Osteoblast (primary cell): ENCODE data around the gene MBD3L2B. TPM values are rescaled to one million over a fixed set of nuclear protein-coding genes. Genes with fewer than 3 reads are reported as not detected.
"Not testable (repeated sequence)": the region's sequence is repeated elsewhere in the genome, so short reads cannot be mapped to it uniquely, and the experiment has no call there.

Source experiments
- DNase-seq: peaks from one replicate; pipeline ENCODE4 v3.0.0; 2011; ENCODE audit warnings: low spot score, mixed read lengths; ENCODE audit not compliant: insufficient read length; ENCODE audit errors: missing footprints
- H2AFZ ChIP-seq: 2 replicates; pipeline ENCODE4 v1.6.0; 2011; ENCODE audit warnings: mild to moderate bottlenecking, low read length
- H3K27ac ChIP-seq: 2 replicates; pipeline ENCODE4 v1.5.1; 2011; ENCODE audit warnings: mild to moderate bottlenecking, low read depth, low read length, moderate library complexity
- H3K27me3 ChIP-seq: 2 replicates; pipeline ENCODE4 v1.6.0; 2012; ENCODE audit warnings: mild to moderate bottlenecking, control low read depth, inconsistent platforms, low read length, moderate library complexity; ENCODE audit not compliant: insufficient read depth
- H3K36me3 ChIP-seq: 2 replicates; pipeline ENCODE4 v1.5.1; 2011; ENCODE audit warnings: mild to moderate bottlenecking, low read length, control low read depth, moderate library complexity; ENCODE audit not compliant: insufficient read depth
- H3K4me1 ChIP-seq: 2 replicates; pipeline ENCODE4 v1.5.1; 2011; ENCODE audit warnings: mild to moderate bottlenecking, low read length, control low read depth, moderate library complexity; ENCODE audit not compliant: insufficient read depth
- H3K4me2 ChIP-seq: 2 replicates; pipeline ENCODE4 v1.6.0; 2011; ENCODE audit warnings: mild to moderate bottlenecking, low read length; ENCODE audit not compliant: insufficient read depth
- H3K4me3 ChIP-seq: fragments of 200-600 bp; sonication (generic); 3 replicates; pipeline ENCODE4 v1.5.1; 2012; ENCODE audit warnings: mild to moderate bottlenecking, low read length, inconsistent platforms; ENCODE audit not compliant: insufficient read depth
- H3K79me2 ChIP-seq: 2 replicates; pipeline ENCODE4 v1.6.0; 2012; ENCODE audit warnings: mild to moderate bottlenecking, low read length, control low read depth, inconsistent platforms; ENCODE audit not compliant: insufficient read depth
- H3K9me3 ChIP-seq: 2 replicates; pipeline ENCODE4 v1.5.1; 2011; ENCODE audit warnings: low read depth, low read length, control low read depth
- H4K20me1 ChIP-seq: 2 replicates; pipeline ENCODE4 v1.6.0; 2012; ENCODE audit warnings: mild to moderate bottlenecking, low read length, control low read depth; ENCODE audit not compliant: insufficient read depth
- total RNA-seq: library from RNA; depleted of rRNA; stranded (reverse); fragments of >200 nt; gene quantifications from 2 replicates; pipeline ENCODE4 v1.2.3, GENCODE V29; 2012

Gene MBD3L2B
- total RNA-seq, 1 donor: not detected

GRCh38 chr19:7056371-7056770, 35.1 kb upstream of the MBD3L2B start:
- H3K4me1 ChIP-seq, H3K9me3 ChIP-seq, DNase-seq, H3K27me3 ChIP-seq, H3K36me3 ChIP-seq, H4K20me1 ChIP-seq, H3K27ac ChIP-seq, H3K4me3 ChIP-seq, H3K4me2 ChIP-seq, H2AFZ ChIP-seq, H3K79me2 ChIP-seq: not testable (repeated sequence)

- H3K4me1 ChIP-seq, H4K20me1 ChIP-seq, H3K79me2 ChIP-seq, H2AFZ ChIP-seq, H3K27me3 ChIP-seq, H3K4me2 ChIP-seq, H3K36me3 ChIP-seq, H3K9me3 ChIP-seq, H3K27ac ChIP-seq, H3K4me3 ChIP-seq, DNase-seq: not testable (repeated sequence)
Measured at GRCh38 chr19:7055679-7056078, 34.4 kb upstream of the MBD3L2B start.

- not testable (repeated sequence) for H3K4me1 ChIP-seq, H3K27me3 ChIP-seq, DNase-seq, H3K4me2 ChIP-seq, H3K9me3 ChIP-seq, H2AFZ ChIP-seq, H3K36me3 ChIP-seq, H4K20me1 ChIP-seq, H3K27ac ChIP-seq, H3K79me2 ChIP-seq, H3K4me3 ChIP-seq
Measured at GRCh38 chr19:7054635-7055368, 33.6 kb upstream of the MBD3L2B start.

GRCh38 chr19:7052896-7053295, 31.7 kb upstream of the MBD3L2B start:
- not testable (repeated sequence) for H3K27ac ChIP-seq, H3K36me3 ChIP-seq, DNase-seq, H2AFZ ChIP-seq, H3K79me2 ChIP-seq, H3K4me1 ChIP-seq, H3K9me3 ChIP-seq, H3K4me2 ChIP-seq, H3K27me3 ChIP-seq, H4K20me1 ChIP-seq, H3K4me3 ChIP-seq

GRCh38 chr19:7051421-7051820, 30.2 kb upstream of the MBD3L2B start:
- H3K27ac ChIP-seq, DNase-seq, H3K4me1 ChIP-seq, H4K20me1 ChIP-seq, H2AFZ ChIP-seq, H3K9me3 ChIP-seq, H3K4me3 ChIP-seq, H3K27me3 ChIP-seq, H3K79me2 ChIP-seq, H3K36me3 ChIP-seq, H3K4me2 ChIP-seq: not testable (repeated sequence)

GRCh38 chr19:7049021-7049420, 27.8 kb upstream of the MBD3L2B start, which contains the start of gene MBD3L2:
Gene MBD3L2 (plus strand): TSS chr19:7049321. CDS start chr19:7049374, 53 bp downstream.
- H3K4me3 ChIP-seq: not testable (repeated sequence)

GRCh38 chr19:7041563-7041962, 20.3 kb upstream of the MBD3L2B start:
- H3K9me3 ChIP-seq, DNase-seq, H3K4me3 ChIP-seq, H3K4me2 ChIP-seq, H3K4me1 ChIP-seq, H4K20me1 ChIP-seq, H3K27me3 ChIP-seq, H2AFZ ChIP-seq, H3K79me2 ChIP-seq, H3K27ac ChIP-seq, H3K36me3 ChIP-seq: not testable (repeated sequence)

More at GRCh38 chr19:7049021-7049420, 27.8 kb upstream of the MBD3L2B start, which contains the start of gene MBD3L2:
- H3K9me3 ChIP-seq, H3K27ac ChIP-seq, H3K4me2 ChIP-seq, DNase-seq, H3K79me2 ChIP-seq, H3K36me3 ChIP-seq, H2AFZ ChIP-seq, H3K4me1 ChIP-seq, H4K20me1 ChIP-seq, H3K27me3 ChIP-seq: not testable (repeated sequence)

- H3K4me2 ChIP-seq, H3K36me3 ChIP-seq, DNase-seq, H3K79me2 ChIP-seq, H3K4me3 ChIP-seq, H3K9me3 ChIP-seq, H3K27ac ChIP-seq, H3K4me1 ChIP-seq, H4K20me1 ChIP-seq, H3K27me3 ChIP-seq, H2AFZ ChIP-seq: not testable (repeated sequence)
Measured at GRCh38 chr19:7040079-7040478, 18.8 kb upstream of the MBD3L2B start, which contains the start of gene MBD3L4. Gene MBD3L4 (minus strand): TSS chr19:7040179. CDS start chr19:7040144, 35 bp downstream.

GRCh38 chr19:7030278-7030677, 9.0 kb upstream of the MBD3L2B start, which contains the start of gene MBD3L5:
Gene MBD3L5 (plus strand): TSS chr19:7030578. CDS start chr19:7030612, 34 bp downstream.
- not testable (repeated sequence) for DNase-seq, H3K4me1 ChIP-seq, H3K36me3 ChIP-seq, H3K4me3 ChIP-seq, H3K79me2 ChIP-seq, H3K4me2 ChIP-seq, H3K9me3 ChIP-seq, H2AFZ ChIP-seq, H3K27ac ChIP-seq, H3K27me3 ChIP-seq, H4K20me1 ChIP-seq
